Brain microvascular endothelial cell (primary cell): ENCODE measurements around the gene PBX4.

ENCODE experiments used
- DNase-seq: peaks from one replicate; pipeline ENCODE4 v3.0.0-alpha.2; 2020
- H3K27ac ChIP-seq: fragments of 250-450 bp; sonication (Bioruptor Pico); 2 replicates; pipeline ENCODE4 v1.5.1; 2020; ENCODE audit warnings: mild to moderate bottlenecking, moderate library complexity
- H3K27me3 ChIP-seq: fragments of 250-450 bp; sonication (Bioruptor Pico); replicated peaks from 2 replicates; pipeline ENCODE4 v1.5.1; 2020; ENCODE audit warnings: mild to moderate bottlenecking
- H3K36me3 ChIP-seq: fragments of 250-450 bp; sonication (Bioruptor Pico); replicated peaks from 2 replicates; pipeline ENCODE4 v1.5.1; 2020; ENCODE audit warnings: mild to moderate bottlenecking
- H3K4me3 ChIP-seq: 2 replicates; pipeline ENCODE4 v1.5.1; 2011; ENCODE audit warnings: low read depth, mild to moderate bottlenecking, control low read depth, low read length, moderate library complexity
- in situ Hi-C: cut with HindIII; loops from 2 replicates; pipeline ENCODE4 v1.10.0; 2017; ENCODE audit warnings: low sequenced_read_pairs, low pct_ligation_motif_present
- TF ChIP-seq, protein P1 (sequence below): IDR thresholded peaks from 2 replicates; pipeline ENCODE4 v1.5.1; 2011; ENCODE audit warnings: low read depth, mild to moderate bottlenecking, moderate library complexity, low read length, control low read depth, inconsistent platforms; ENCODE audit errors: missing control alignments

The PBX4 gene

DNA sequence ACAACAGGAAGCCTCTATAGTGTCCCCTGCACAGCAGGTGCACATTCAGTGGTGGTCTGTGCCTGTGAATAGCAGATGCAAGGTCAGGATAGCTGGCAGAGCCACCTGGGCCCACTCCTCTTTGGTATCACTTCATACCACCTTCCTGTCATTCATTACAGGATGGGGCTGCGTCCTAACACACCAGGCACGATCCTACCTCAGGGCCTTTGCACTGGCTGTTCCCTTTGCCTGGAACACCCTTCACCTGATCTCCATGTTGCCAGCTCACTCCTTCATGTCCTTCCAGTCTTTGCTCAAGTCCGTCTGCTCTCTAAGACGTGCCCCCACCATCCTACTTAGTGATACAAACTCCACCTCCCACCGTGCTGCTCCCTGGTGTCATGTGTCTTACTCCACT, 14.2 kb upstream of the PBX4 start:
- no peak overlapping the region for H3K4me3 ChIP-seq
- TF ChIP-seq, protein P1, sequence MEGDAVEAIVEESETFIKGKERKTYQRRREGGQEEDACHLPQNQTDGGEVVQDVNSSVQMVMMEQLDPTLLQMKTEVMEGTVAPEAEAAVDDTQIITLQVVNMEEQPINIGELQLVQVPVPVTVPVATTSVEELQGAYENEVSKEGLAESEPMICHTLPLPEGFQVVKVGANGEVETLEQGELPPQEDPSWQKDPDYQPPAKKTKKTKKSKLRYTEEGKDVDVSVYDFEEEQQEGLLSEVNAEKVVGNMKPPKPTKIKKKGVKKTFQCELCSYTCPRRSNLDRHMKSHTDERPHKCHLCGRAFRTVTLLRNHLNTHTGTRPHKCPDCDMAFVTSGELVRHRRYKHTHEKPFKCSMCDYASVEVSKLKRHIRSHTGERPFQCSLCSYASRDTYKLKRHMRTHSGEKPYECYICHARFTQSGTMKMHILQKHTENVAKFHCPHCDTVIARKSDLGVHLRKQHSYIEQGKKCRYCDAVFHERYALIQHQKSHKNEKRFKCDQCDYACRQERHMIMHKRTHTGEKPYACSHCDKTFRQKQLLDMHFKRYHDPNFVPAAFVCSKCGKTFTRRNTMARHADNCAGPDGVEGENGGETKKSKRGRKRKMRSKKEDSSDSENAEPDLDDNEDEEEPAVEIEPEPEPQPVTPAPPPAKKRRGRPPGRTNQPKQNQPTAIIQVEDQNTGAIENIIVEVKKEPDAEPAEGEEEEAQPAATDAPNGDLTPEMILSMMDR: no peak
- DNase-seq: no peak
- in situ Hi-C loops: no loop called here
- H3K36me3 ChIP-seq: peaks cover 30% of the 10 kb centered on the region
- no peak overlapping the region for H3K27ac ChIP-seq
- H3K27me3 ChIP-seq: no peaks in the 10 kb centered on the region

DNA sequence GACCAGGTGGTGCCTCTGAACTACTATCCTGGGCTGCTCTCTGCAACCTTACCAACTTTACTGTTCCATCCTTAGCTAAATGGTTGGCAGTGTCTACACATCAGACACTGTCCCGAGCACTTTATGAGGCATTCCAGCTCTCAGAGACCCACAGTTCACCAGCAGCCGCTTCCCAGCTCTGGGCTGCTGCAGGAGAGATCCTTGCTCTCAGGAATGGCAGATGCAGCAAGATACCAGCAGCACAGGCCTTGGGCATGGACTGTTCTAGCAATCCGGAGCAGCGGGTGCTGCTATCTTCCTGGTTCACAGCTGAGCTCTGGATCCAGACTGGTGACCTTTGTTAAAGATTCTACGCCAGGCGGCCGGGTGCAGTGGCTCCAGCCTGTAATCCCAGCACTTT, 12.9 kb upstream of the PBX4 start:
- in situ Hi-C loops: no loop called here
- H3K36me3 ChIP-seq: peaks cover 25% of the 10 kb centered on the region
- DNase-seq: no peak
- H3K4me3 ChIP-seq: no peak overlapping the region
- H3K27me3 ChIP-seq: no peaks in the 10 kb centered on the region
- TF ChIP-seq, protein P1: no peak
- no peak overlapping the region for H3K27ac ChIP-seq

DNA sequence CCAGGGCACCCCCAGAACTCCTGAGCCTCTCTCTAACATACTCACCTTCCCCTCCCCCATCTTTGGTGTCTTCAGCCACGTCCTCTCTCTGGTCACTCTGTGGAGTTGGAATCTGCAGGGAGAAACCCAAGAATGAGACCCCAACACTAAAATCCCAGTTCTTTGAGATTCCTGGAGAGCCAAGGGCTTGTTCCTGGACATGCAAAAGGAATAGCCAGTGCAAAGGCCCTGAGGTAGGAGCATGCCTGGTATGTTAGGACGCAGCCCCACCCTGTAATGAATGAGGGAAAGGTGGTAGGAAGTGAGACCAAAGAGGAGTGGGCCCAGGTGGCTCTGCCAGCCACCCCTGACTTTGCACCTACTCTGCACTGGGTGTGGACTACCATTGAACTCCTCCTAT, 11.9 kb upstream of the PBX4 start:
- Histone ChIP-seq H3K27me3 (no peaks in the 10 kb centered on the region), H3K27ac (no peak overlapping the region), H3K4me3 (no peak overlapping the region), H3K36me3 (peaks cover 20% of the 10 kb centered on the region)
- DNase-seq: no peak
- in situ Hi-C loops: no loop called here
- TF ChIP-seq, protein P1: no peak

DNA sequence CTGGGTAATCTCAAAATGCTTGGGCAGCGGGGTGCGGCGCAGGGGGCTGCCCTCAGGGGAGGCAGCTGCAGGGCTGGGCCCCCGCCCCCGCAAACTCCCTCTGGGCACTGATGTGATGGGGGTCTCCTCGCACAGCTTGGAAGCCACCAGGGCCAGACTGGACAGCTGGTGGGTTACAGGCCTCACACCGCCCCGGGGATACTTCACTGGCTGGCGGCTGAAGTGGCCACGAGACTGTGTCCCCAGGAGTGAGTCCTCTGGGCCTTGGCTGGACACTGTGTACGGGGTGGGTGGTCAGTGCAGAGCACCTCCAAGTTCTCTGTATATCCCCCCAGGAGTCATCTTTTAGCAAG, 11.6 kb upstream of the PBX4 start:
- Histone ChIP-seq H3K4me3 (no peak overlapping the region), H3K27ac (no peak overlapping the region), H3K36me3 (peaks cover 16% of the 10 kb centered on the region), H3K27me3 (no peaks in the 10 kb centered on the region)
- TF ChIP-seq, protein P1: no peak
- DNase-seq: no peak
- in situ Hi-C loops: no loop called here

DNA sequence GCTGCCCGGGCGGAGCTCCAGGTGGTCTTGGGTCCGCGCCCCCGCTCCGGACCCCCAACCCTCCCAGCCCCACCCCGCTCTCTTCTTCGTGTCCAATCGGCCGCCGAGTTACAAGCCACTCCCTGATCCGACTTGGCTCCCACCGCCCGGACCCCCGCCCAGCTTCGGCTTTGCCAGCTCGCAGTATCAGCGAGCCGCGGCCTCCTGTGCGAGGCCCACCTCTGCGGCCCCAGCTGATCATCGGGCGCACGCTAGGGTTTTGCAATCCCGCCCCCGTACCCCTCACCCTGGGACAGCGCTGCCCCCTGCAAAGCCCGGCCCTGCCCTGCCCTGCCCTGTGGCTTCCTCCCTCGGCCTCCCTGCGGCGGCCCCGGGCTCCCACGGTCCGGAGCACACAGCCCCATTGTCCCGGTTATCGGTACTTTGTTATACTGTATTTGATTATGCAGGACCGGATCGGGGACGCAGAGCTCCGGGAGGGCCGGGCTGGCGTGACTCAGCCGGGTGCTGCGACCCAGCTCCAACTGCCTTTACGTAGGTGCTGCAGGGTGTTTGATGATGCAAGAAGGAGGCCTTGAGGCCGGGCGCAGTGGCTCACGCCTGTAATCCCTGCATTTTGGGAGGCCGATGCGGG, 10.1 kb upstream of the PBX4 start:
- in situ Hi-C loops: no loop called here
- Histone ChIP-seq H3K36me3 (peaks cover 4% of the 10 kb centered on the region), H3K27me3 (no peaks in the 10 kb centered on the region), H3K27ac (no peak overlapping the region), H3K4me3 (peak overlapping the region; percentile 45)
- peak; percentile 58 for DNase-seq
- TF ChIP-seq, protein P1: no peak

DNA sequence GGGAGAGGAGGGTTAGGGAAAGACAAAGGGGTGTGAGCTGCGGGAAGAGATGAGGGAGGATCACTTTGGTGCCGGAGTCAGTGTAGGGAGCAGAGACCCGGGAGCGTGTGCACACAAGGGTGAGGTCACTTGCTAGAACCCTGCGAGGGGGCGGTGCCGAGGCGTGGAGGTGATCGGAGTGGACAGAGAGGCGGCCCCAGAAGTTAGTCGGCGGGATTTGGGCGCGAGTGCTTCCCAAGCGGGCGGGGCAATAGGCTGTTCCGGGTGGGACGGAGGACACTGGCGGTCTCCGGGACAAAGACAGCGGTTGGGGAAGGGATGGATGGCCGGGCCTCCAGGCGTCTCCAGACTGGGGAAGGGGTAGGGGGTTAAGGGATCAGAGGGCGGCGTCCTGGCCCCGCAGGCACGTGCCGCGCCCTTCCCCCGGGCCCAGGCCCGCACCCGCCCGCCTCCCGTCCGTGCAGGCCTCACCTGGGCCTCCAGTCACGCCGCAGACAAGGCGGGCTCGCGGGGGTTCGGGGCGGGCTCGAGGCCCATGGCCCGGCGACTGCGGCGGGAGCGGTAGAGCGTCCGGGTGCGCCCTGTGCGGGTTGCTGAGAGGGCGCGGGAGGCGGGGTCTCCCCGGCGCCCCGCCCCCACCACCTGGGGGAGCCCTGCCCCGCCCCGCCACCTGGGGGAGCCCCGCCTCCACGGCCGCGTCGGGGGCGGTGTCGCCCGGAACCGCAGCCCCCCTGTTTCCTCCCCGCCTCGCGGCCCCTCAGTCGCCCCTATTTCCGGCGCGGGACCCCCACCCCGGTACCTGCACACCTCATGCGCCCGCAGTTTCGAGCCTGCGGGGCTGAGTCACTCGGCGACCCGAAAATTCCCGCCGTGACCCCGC, 9.4 kb upstream of the PBX4 start, which contains the start of gene LPAR2:
LPAR2 (minus strand) TSS at position 600 of the 880 bp plus-strand sequence. CDS start 945 bp downstream, outside the sequence.
- Histone ChIP-seq H3K36me3 (no peaks in the 10 kb centered on the region), H3K4me3 (peak within 1 kb of the TSS; percentile 45)
- TF ChIP-seq, protein P1: no peak

More for the DNA sequence above, 9.4 kb upstream of the PBX4 start, which contains the start of gene LPAR2:
- in situ Hi-C loops: no loop called here
- Histone ChIP-seq H3K27me3 (no peaks in the 10 kb centered on the region), H3K27ac (no peak within 1 kb of the TSS)
- DNase-seq: no peak
